ENCODE results near the gene NKAIN2.

GRCh38 chr6:124770784-124771183, 967.1 kb downstream of the NKAIN2 start:
- no peak for TF ChIP-seq CTCF (IDR thresholded peaks at IDR 0.05)
- no peak for TF ChIP-seq POLR2A (IDR thresholded peaks at IDR 0.05)
- no peak for TF ChIP-seq POLR2AphosphoS5 (IDR thresholded peaks at IDR 0.05)

Data from breast epithelium (tissue), 3 donors.